ENCODE results near the gene NHERF2.

The NHERF2 gene

GRCh38 chr16:1991588-1991947 lies 35.1 kb upstream of the NHERF2 start:
- no peak for DNase-seq

- no peak for DNase-seq
These were observed 34.6 kb upstream of the NHERF2 start for GRCh38 chr16:1991948-1992703.

GRCh38 chr16:1992704-1993317 lies 33.9 kb upstream of the NHERF2 start:
- no peak for DNase-seq

GRCh38 chr16:1993731-1994131 lies 33.0 kb upstream of the NHERF2 start:
- no peak for DNase-seq

GRCh38 chr16:1997494-1998359 lies 29.0 kb upstream of the NHERF2 start:
- DNase-seq, result no peak

- DNase-seq, result no peak
These were observed 28.3 kb upstream of the NHERF2 start for GRCh38 chr16:1998360-1998835.

- DNase-seq, result no peak
These were observed 27.6 kb upstream of the NHERF2 start for GRCh38 chr16:1998852-1999801.

- DNase-seq, result no peak
These were observed 26.7 kb upstream of the NHERF2 start for GRCh38 chr16:1999866-2000514.

- no peak for DNase-seq
These were observed 25.7 kb upstream of the NHERF2 start for GRCh38 chr16:2001035-2001434.

GRCh38 chr16:2001456-2002355 lies 25.0 kb upstream of the NHERF2 start:
- DNase-seq, result no peak

- no peak for DNase-seq
These were observed 24.1 kb upstream of the NHERF2 start for GRCh38 chr16:2002406-2003230.

GRCh38 chr16:2003231-2003826 lies 23.4 kb upstream of the NHERF2 start:
- DNase-seq, result no peak

- DNase-seq, result peak; percentile 46
These were observed 22.7 kb upstream of the NHERF2 start for GRCh38 chr16:2003827-2004641.

GRCh38 chr16:2004795-2005517 lies 21.7 kb upstream of the NHERF2 start:
- no peak for DNase-seq

- no peak for DNase-seq
These were observed 21.1 kb upstream of the NHERF2 start for GRCh38 chr16:2005646-2006045.

GRCh38 chr16:2006317-2006716 lies 20.4 kb upstream of the NHERF2 start:
- no peak for DNase-seq

GRCh38 chr16:2007081-2007836 lies 19.4 kb upstream of the NHERF2 start:
- DNase-seq, result no peak

Data from NCI-H748 treated with DMSO at 0.1 percent for 48 hours (cell line).